Loucy (cell line): ENCODE results near the gene GUCY1A1.

Source experiments
- H2AFZ ChIP-seq: fragments of 200-600 bp; sonication (generic); 2 replicates; pipeline ENCODE4 v1.6.0; 2016; ENCODE audit warnings: antibody characterized with exemption, mild to moderate bottlenecking, low read length, moderate library complexity
- H3F3A ChIP-seq: fragments of 200-600 bp; 2 replicates; pipeline ENCODE4 v1.6.0; 2016; ENCODE audit warnings: antibody characterized with exemption, low read depth, mild to moderate bottlenecking
- H3K27me3 ChIP-seq: fragments of 200-600 bp; sonication (generic); 2 replicates; pipeline ENCODE4 v1.6.1; 2014; ENCODE audit warnings: low read length, mild to moderate bottlenecking; ENCODE audit not compliant: insufficient read depth, poor library complexity, severe bottlenecking
- H3K36me3 ChIP-seq: fragments of 200-600 bp; sonication (generic); 2 replicates; pipeline ENCODE4 v1.6.1; 2016; ENCODE audit warnings: low read length; ENCODE audit not compliant: insufficient read depth
- H3K4me1 ChIP-seq: fragments of 200-600 bp; sonication (generic); 2 replicates; pipeline ENCODE4 v1.5.1; 2014; ENCODE audit warnings: low read length, mild to moderate bottlenecking; ENCODE audit not compliant: insufficient read depth, poor library complexity, severe bottlenecking
- H3K4me2 ChIP-seq: fragments of 200-600 bp; sonication (generic); 2 replicates; pipeline ENCODE4 v1.6.0; 2014; ENCODE audit warnings: antibody characterized with exemption, low read length, low read depth, mild to moderate bottlenecking; ENCODE audit not compliant: poor library complexity, severe bottlenecking
- H3K4me3 ChIP-seq: fragments of 200-600 bp; sonication (generic); 2 replicates; pipeline ENCODE4 v1.5.1; 2014; ENCODE audit warnings: low read length, mild to moderate bottlenecking, mixed read lengths; ENCODE audit not compliant: poor library complexity, severe bottlenecking
- H3K79me2 ChIP-seq: fragments of 200-600 bp; sonication (generic); 2 replicates; pipeline ENCODE4 v1.6.1; 2014; ENCODE audit warnings: low read length; ENCODE audit not compliant: insufficient read depth
- H3K9ac ChIP-seq: fragments of 200-600 bp; sonication (generic); 2 replicates; pipeline ENCODE4 v1.6.0; 2014; ENCODE audit warnings: mild to moderate bottlenecking, low read depth, low read length, moderate library complexity; ENCODE audit not compliant: poor library complexity, severe bottlenecking
- H3K9me2 ChIP-seq: fragments of 200-600 bp; sonication (generic); replicated peaks from 2 replicates; pipeline ENCODE4 v1.6.1; 2016; ENCODE audit warnings: low read depth, low read length, mixed read lengths
- H3K9me3 ChIP-seq: fragments of 200-600 bp; sonication (generic); 2 replicates; pipeline ENCODE4 v1.6.1; 2014; ENCODE audit warnings: mild to moderate bottlenecking, antibody characterized with exemption, low read length, low read depth; ENCODE audit not compliant: insufficient read depth
- H4K20me1 ChIP-seq: fragments of 200-600 bp; sonication (generic); 2 replicates; pipeline ENCODE4 v1.6.0; 2014; ENCODE audit warnings: antibody characterized with exemption, low read length, mild to moderate bottlenecking; ENCODE audit not compliant: insufficient read depth, poor library complexity, severe bottlenecking
- EZH2phosphoT487 ChIP-seq: fragments of 200-600 bp; IDR thresholded peaks from 2 replicates; pipeline ENCODE4 v1.6.1; 2018; ENCODE audit warnings: antibody characterized with exemption, mild to moderate bottlenecking, moderate library complexity, borderline replicate concordance
- TF ChIP-seq, protein P1 (sequence below): fragments of 200-600 bp; sonication (generic); conservative IDR thresholded peaks from 2 replicates; pipeline ENCODE4 v1.5.1; 2014; ENCODE audit warnings: mild to moderate bottlenecking, antibody characterized with exemption, low read length

The GUCY1A1 gene

DNA sequence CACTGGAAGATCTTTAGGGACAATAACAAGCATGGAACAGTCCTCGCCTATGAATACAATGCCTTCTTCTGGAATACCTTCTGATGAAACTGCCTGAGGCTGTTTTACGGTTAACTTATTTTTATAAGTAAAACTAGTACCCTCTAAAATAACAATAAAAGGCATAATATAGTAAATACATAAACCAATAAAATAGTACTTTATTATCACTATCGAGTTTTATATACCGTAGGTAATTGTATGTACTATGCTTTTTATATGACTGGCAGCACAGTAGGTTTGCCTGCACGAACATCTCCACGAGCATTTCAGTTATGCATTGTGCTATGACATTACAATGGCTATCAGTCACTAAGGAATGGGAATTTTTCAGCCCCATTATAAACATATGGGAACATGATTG is 8.0 kb downstream of the GUCY1A1 start:
- Histone ChIP-seq H3K36me3 (no peaks in the 10 kb centered on the region), H3K79me2 (peaks cover 68% of the 10 kb centered on the region), H3K9me3 (no peaks in the 10 kb centered on the region), H3K4me2 (no peak overlapping the region), H3K4me3 (no peak overlapping the region), H4K20me1 (no peaks in the 10 kb centered on the region), H3K4me1 (peaks cover 76% of the 10 kb centered on the region), H3K27me3 (no peaks in the 10 kb centered on the region), H3K9ac (no peak overlapping the region), H3K9me2 (no peaks in the 10 kb centered on the region), H3F3A (no peaks in the 10 kb centered on the region), H2AFZ (no peak overlapping the region)
- no peak for TF ChIP-seq EZH2phosphoT487
- TF ChIP-seq, protein P1, sequence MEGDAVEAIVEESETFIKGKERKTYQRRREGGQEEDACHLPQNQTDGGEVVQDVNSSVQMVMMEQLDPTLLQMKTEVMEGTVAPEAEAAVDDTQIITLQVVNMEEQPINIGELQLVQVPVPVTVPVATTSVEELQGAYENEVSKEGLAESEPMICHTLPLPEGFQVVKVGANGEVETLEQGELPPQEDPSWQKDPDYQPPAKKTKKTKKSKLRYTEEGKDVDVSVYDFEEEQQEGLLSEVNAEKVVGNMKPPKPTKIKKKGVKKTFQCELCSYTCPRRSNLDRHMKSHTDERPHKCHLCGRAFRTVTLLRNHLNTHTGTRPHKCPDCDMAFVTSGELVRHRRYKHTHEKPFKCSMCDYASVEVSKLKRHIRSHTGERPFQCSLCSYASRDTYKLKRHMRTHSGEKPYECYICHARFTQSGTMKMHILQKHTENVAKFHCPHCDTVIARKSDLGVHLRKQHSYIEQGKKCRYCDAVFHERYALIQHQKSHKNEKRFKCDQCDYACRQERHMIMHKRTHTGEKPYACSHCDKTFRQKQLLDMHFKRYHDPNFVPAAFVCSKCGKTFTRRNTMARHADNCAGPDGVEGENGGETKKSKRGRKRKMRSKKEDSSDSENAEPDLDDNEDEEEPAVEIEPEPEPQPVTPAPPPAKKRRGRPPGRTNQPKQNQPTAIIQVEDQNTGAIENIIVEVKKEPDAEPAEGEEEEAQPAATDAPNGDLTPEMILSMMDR, result no peak

- TF ChIP-seq, protein P1, result no peak
- no peak for TF ChIP-seq EZH2phosphoT487
- H2AFZ ChIP-seq, result no peak overlapping the region
- H3K79me2 ChIP-seq, result peaks cover 58% of the 10 kb centered on the region
- H4K20me1 ChIP-seq, result no peaks in the 10 kb centered on the region
- H3K27me3 ChIP-seq, result no peaks in the 10 kb centered on the region
- H3K36me3 ChIP-seq, result no peaks in the 10 kb centered on the region
- H3K9me3 ChIP-seq, result no peaks in the 10 kb centered on the region
- peaks cover 71% of the 10 kb centered on the region for H3K4me1 ChIP-seq
- H3K9me2 ChIP-seq, result no peaks in the 10 kb centered on the region
- H3K9ac ChIP-seq, result peak overlapping the region; percentile 17
- H3K4me3 ChIP-seq, result peak overlapping the region; percentile 53
- H3K4me2 ChIP-seq, result peak overlapping the region; percentile 56
- no peaks in the 10 kb centered on the region for H3F3A ChIP-seq
Measured at GRCh38 chr4:155675709-155676429, 9.2 kb downstream of the GUCY1A1 start.

- Histone ChIP-seq H4K20me1 (no peaks in the 10 kb centered on the region), H3K9ac (peak overlapping the region; percentile 17), H3K79me2 (peaks cover 57% of the 10 kb centered on the region), H3K4me3 (peak overlapping the region; percentile 53), H3K36me3 (no peaks in the 10 kb centered on the region), H3F3A (no peaks in the 10 kb centered on the region), H3K4me2 (peak overlapping the region; percentile 56), H3K27me3 (no peaks in the 10 kb centered on the region), H2AFZ (no peak overlapping the region), H3K9me3 (no peaks in the 10 kb centered on the region), H3K4me1 (peaks cover 72% of the 10 kb centered on the region), H3K9me2 (no peaks in the 10 kb centered on the region)
- TF ChIP-seq EZH2phosphoT487, result no peak
- TF ChIP-seq, protein P1, result no peak
Measured at GRCh38 chr4:155676430-155676825, 9.8 kb downstream of the GUCY1A1 start.
